Left lung (tissue), 10 donors: ENCODE measurements around the gene STT3A. TPM values are rescaled to one million over a fixed set of nuclear protein-coding genes. Genes with fewer than 3 reads are reported as not detected.

Experiments
- ATAC-seq: fragments of 200-7000 bp; cut with Tn5 transposase; one replicate; pipeline ENCODE4 v1.9.1; 2020; ENCODE audit warnings: moderate library complexity
- DNase-seq, 4 donors: peaks; one replicate each; pipeline ENCODE4 v3.0.0-alpha.2; 2013 to 2020
- H3K27ac ChIP-seq, 2 donors: fragments of 200-600 bp; sonication (generic) in 1 of 2; one replicate each; pipeline versions ENCODE4 v1.5.0 to v1.8.0; 2020 to 2021
- H3K27me3 ChIP-seq, 2 donors: fragments of 200-600 bp; sonication (generic) in 1 of 2; one replicate each; pipeline versions ENCODE4 v1.5.0 to v1.8.0; 2020 to 2021
- H3K36me3 ChIP-seq, 2 donors: fragments of 200-600 bp; sonication (generic) in 1 of 2; one replicate each; pipeline versions ENCODE4 v1.5.0 to v1.8.0; 2020 to 2021
- H3K4me1 ChIP-seq, 2 donors: fragments of 200-600 bp; one replicate each; pipeline ENCODE4 v1.8.0; 2021
- H3K4me3 ChIP-seq, 2 donors: fragments of 200-600 bp; sonication (generic) in 1 of 2; one replicate each; pipeline versions ENCODE4 v1.5.0 to v1.8.0; 2020 to 2021; ENCODE audit warnings: mild to moderate bottlenecking in 1 of 2
- H3K9me3 ChIP-seq, 2 donors: fragments of 200-600 bp; sonication (generic) in 1 of 2; one replicate each; pipeline versions ENCODE4 v1.5.0 to v1.8.0; 2020 to 2021
- CTCF ChIP-seq, 2 donors: fragments of 200-600 bp; sonication (generic) in 1 of 2; IDR thresholded peaks; one replicate each; pipeline versions ENCODE4 v1.5.0 to v1.8.0; 2021; ENCODE audit warnings: antibody characterized with exemption in 2 of 2
- intact Hi-C, 2 donors: fragments of 100-400 bp; cut with DNase I; formaldehyde crosslinking; loops; one replicate each; pipeline versions ENCODE4 v1.11.2 to v1.14.2; 2022
- polyA plus RNA-seq, 6 donors: library from polyadenylated mRNA; unstranded; fragments of 120-200 nt; gene quantifications; one replicate each; pipeline ENCODE4 v1.2.1, GENCODE V29; 2013; ENCODE audit not compliant: insufficient read length in 6 of 6
- total RNA-seq, 2 donors: library from RNA; stranded (reverse); fragmentation: NEBNext Ultra II Directional; extraction: Animal tissue kit (Norgen Biotek cat#: 25700); gene quantifications; one replicate each; pipeline ENCODE4 v1.2.1, GENCODE V29; 2021
- donor health status: DM: no; HTN: yes; CAD: no.
- donor health status: DM: no; HTN: no; CAD: no.

STT3A gene
- total and polyA plus RNA-seq, 8 donors, result 153 to 210 (median 192) TPM

GRCh38 chr11:125586623-125587022 lies 6.0 kb upstream of the STT3A start:
- ATAC-seq (no peak), DNase-seq (no peak)
- H3K27me3 ChIP-seq, result no peaks in the 10 kb centered on the region
- H3K27ac ChIP-seq, result no peak overlapping the region
- H3K36me3 ChIP-seq, result peaks cover 0 to 36% of the 10 kb centered on the region in 2 donors
- intact Hi-C loops, result no loop called here
- no peaks in the 10 kb centered on the region for H3K9me3 ChIP-seq
- TF ChIP-seq CTCF (IDR thresholded peaks at IDR 0.05), result no peak
- no peak overlapping the region for H3K4me3 ChIP-seq
- H3K4me1 ChIP-seq, result peaks cover 0 to 8% of the 10 kb centered on the region in 2 donors

GRCh38 chr11:125587480-125587879 lies 5.2 kb upstream of the STT3A start:
- H3K9me3 ChIP-seq, result no peaks in the 10 kb centered on the region
- intact Hi-C loops, result no loop called here
- TF ChIP-seq CTCF (IDR thresholded peaks at IDR 0.05), result no peak
- no peak overlapping the region for H3K4me3 ChIP-seq
- DNase-seq (no peak), ATAC-seq (no peak)
- H3K27ac ChIP-seq, result no peak overlapping the region
- H3K4me1 ChIP-seq, result peaks cover 0 to 8% of the 10 kb centered on the region in 2 donors
- H3K36me3 ChIP-seq, result peaks cover 0 to 27% of the 10 kb centered on the region in 2 donors
- H3K27me3 ChIP-seq, result no peaks in the 10 kb centered on the region

- intact Hi-C loops, result no loop called here
Measured at GRCh38 chr11:125588505-125588904, 4.1 kb upstream of the STT3A start.

GRCh38 chr11:125591649-125592304 lies 875 bp upstream of the STT3A start:
- peak overlapping the region; percentile 47 to 95 for H3K4me3 ChIP-seq
- H3K27me3 ChIP-seq, result no peaks in the 10 kb centered on the region
- H3K36me3 ChIP-seq, result peaks cover 0 to 8% of the 10 kb centered on the region in 2 donors
- intact Hi-C loops, result no loop called here
- H3K4me1 ChIP-seq, result peaks cover 5 to 35% of the 10 kb centered on the region in 2 donors
- no peaks in the 10 kb centered on the region for H3K9me3 ChIP-seq
- ATAC-seq, result peak; percentile 34
- DNase-seq, result peak in 3 of 4 donors; percentile 31 to 84 (median 50)
- TF ChIP-seq CTCF (IDR thresholded peaks at IDR 0.05), result no peak
- peak overlapping the region; percentile 94 to 98 for H3K27ac ChIP-seq

More at GRCh38 chr11:125588505-125588904, 4.1 kb upstream of the STT3A start:
- Histone ChIP-seq H3K9me3 (no peaks in the 10 kb centered on the region), H3K4me1 (peaks cover 3 to 12% of the 10 kb centered on the region in 2 donors), H3K27me3 (no peaks in the 10 kb centered on the region), H3K36me3 (peaks cover 0 to 17% of the 10 kb centered on the region in 2 donors), H3K4me3 (no peak overlapping the region), H3K27ac (no peak overlapping the region)
- DNase-seq (no peak), ATAC-seq (no peak)
- no peak for TF ChIP-seq CTCF (IDR thresholded peaks at IDR 0.05)

GRCh38 chr11:125593114-125593820 lies 615 bp downstream of the STT3A start:
- H3K27me3 ChIP-seq, result no peaks in the 10 kb centered on the region
- H3K27ac ChIP-seq, result peak overlapping the region; percentile 60 to 98
- intact Hi-C loops, result no loop called here
- DNase-seq, result peak in 2 of 4 donors; percentile 8 to 14
- H3K4me3 ChIP-seq, result peak overlapping the region; percentile 69 to 95
- no peaks in the 10 kb centered on the region for H3K9me3 ChIP-seq
- ATAC-seq, result peak; percentile 8
- H3K4me1 ChIP-seq, result peaks cover 5 to 35% of the 10 kb centered on the region in 2 donors
- TF ChIP-seq CTCF (IDR thresholded peaks at IDR 0.05), result no peak
- peaks cover 0 to 23% of the 10 kb centered on the region in 2 donors for H3K36me3 ChIP-seq
